HG03521 (cell line): ENCODE data around the gene DNAH14.
"Not testable (repeated sequence)": the region's sequence is repeated elsewhere in the genome, so short reads cannot be mapped to it uniquely, and the experiment has no call there.

Experiments used
- ATAC-seq: cut with Tn5 transposase; IDR thresholded peaks from one replicate; pipeline ENCODE4 v1.9.1; 2021; ENCODE audit warnings: mild to moderate bottlenecking, moderate library complexity; ENCODE audit not compliant: unreplicated experiment

DNAH14 gene

GRCh38 chr1:225380691-225381090 is 451.2 kb downstream of the DNAH14 start:
- no peak for ATAC-seq

- ATAC-seq: not testable (repeated sequence)
Measured at GRCh38 chr1:225386860-225387259, 457.4 kb downstream of the DNAH14 start.

- no peak for ATAC-seq
Measured at GRCh38 chr1:225388372-225388771, 458.9 kb downstream of the DNAH14 start.

DNA sequence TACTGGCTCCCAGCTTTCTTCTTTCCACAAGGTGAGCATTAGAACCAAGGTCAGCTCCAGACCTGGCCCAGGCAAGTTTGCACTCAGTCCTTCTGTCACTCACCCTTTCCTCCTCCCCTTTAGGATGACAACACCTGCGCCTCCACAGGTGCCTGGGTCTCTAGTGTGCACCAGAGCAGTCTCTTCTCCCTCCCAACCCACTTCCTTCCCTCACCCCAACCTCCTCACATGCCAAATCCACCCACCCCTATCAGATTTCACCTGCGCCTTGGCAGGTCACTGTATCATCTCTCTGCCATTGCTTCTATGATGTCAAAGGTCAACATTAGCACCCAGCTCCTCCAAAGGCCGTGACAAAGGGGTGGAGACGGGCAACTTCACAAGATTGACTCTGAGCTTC is 460.4 kb downstream of the DNAH14 start:
- ATAC-seq: no peak

DNA sequence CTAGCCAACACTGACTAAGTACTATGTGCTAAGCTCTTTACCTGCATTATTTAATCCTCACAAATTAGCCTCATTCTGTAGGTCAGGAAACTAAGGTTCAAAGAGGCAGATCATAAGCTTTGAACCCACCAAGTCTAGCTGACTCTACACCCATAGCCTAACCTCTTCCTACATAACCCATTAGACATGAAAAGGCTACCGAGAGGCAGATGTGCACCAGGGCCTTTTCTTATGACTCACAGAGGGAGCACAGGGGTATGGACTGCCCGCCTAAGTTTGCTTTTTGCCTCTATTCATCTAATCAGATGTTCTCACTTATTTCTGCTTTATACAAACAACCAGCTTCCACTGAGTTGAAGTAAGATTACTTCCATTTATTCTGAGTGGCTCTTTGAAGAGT is 466.9 kb downstream of the DNAH14 start:
- no peak for ATAC-seq

DNA sequence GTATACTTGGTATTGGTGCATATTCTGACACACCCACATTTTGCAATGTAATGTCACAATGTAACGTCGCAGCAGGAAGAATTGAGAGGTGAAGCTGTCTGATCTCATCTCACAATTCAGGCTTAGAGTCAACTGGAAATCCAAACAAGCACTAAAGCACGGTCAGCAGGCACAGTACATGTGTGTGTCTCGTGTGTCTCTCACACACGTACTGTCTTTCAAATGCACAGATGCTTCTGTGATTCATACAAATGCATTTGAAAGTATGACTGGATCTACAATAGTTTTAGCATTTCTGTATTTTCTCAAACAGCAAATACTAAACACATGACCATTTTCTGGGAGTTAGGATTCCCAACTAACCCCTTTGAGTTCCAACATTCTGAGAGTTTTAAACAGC is 471.5 kb downstream of the DNAH14 start:
- no peak for ATAC-seq

GRCh38 chr1:225406976-225407725 is 477.7 kb downstream of the DNAH14 start:
- no peak for ATAC-seq

DNA sequence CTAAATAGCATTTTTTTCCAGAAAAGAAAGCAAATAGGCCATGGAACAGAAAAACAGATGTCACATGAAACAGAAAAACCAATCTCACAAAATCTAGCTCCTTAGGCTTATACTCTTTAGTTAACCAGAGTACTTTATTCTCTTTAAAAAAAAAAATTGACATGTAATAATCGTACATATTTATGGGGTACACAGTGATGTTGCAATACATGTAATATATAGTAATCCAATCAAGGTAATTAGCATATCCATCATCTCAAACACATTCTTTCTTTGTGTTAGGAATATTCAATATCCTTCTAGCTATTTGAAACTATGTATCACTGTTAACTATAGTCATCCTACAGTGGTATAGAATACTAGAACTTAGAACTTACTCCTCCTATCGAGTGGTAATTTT is 478.3 kb downstream of the DNAH14 start:
- no peak for ATAC-seq

DNA sequence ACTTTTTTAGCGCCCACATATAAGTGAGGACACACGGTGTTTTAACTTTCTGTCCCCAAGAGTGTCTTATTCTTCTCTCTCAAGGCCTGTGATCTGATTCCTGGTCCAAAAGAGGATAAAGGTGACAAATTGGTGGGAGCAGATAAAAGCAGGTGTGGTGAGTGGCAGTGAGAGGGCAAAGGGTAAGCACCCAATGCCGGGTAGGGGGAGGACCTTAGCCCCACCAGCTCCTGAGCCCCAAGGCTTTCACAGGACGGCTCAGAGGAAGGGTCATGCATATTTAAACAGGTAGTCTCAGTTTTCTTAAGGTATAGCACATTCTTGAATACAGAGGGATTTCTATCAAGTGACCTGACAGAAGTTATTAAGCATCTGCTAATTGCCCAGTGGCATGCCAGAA is 478.8 kb downstream of the DNAH14 start:
- ATAC-seq: no peak

DNA sequence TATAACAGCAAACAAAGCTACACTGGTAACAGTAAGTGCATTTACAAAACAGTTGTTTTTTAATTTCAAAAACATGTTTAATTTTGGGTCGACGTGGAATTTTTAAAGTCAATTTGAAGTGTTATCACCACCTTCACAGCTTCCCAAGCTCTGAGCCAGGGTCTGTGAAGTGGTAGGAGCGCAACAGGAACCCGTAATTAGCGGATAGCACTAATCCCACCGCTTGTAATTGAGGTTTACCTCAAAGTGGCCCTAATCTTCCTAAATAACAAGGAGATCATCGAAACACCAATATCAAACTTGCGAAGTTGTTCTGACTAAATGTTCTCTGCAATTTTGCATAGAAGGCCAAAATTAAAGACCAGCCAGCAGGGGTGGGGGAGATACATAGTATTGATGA is 479.6 kb downstream of the DNAH14 start:
- no peak for ATAC-seq

- no peak for ATAC-seq
Measured at GRCh38 chr1:225410036-225410435, 480.6 kb downstream of the DNAH14 start.

GRCh38 chr1:225412321-225412720 is 482.8 kb downstream of the DNAH14 start:
- ATAC-seq: no peak

- no peak for ATAC-seq
Measured at GRCh38 chr1:225412803-225413351, 483.4 kb downstream of the DNAH14 start.

- ATAC-seq: no peak
Measured at GRCh38 chr1:225413708-225414375, 484.4 kb downstream of the DNAH14 start.

DNA sequence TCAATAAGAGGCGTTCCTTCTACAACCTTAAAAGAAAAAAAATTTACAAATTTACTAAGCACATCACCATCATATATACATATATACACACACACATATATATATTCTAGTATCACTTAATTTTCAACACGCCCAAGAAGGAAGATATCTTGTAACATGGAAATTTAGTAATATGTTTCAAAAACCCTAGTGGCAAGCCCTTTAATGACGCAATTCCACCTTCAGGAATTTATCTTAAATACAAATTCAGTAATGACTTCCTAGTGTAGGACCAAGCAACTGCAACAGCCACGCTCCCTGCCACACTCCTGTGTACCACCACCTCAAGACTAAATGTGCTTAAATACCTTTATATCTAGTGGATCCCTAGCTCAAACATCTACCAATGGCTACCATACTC is 485.8 kb downstream of the DNAH14 start:
- ATAC-seq: no peak

DNA sequence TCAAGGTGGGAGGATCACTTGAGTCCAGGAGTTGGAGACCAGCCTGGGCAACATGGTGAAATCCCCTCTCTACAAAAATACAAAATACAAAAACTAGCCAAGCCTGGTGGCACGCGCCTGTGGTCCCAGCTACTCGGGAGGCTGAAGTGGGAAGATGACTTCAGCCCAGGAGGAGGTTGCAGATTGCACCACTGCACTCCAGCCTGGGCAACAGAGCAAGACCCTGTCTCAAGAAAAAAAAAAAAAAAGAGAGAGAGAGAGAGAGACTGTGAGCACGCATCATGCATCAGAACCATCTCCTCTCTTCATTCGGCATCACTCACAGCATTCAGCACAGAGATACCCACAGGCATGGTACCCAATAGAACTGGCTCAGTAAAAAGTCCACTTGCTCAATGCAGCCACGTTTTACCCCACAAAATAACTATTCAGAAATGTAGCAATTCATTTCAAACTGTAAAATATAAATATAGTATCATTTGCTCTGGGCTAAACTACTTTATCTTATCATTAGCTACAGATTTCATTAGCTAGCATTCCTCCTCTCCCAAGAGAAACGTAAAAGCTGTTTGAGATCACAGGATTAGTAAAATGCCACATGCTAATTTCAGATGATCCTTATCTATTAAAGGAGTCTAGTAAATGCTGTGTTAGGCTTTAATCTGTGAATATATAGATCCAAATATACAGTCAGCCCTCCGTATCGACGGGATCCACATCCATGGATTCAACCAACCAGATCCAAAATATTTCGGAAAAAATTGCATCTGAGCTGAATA is 486.7 kb downstream of the DNAH14 start:
- no peak for ATAC-seq

- ATAC-seq: no peak
Measured at GRCh38 chr1:225418059-225418458, 488.6 kb downstream of the DNAH14 start.

- ATAC-seq: no peak
Measured at GRCh38 chr1:225418598-225418997, 489.1 kb downstream of the DNAH14 start.

- no peak for ATAC-seq
Measured at GRCh38 chr1:225422031-225422605, 492.6 kb downstream of the DNAH14 start.

GRCh38 chr1:225422795-225423517 is 493.5 kb downstream of the DNAH14 start:
- ATAC-seq: no peak

DNA sequence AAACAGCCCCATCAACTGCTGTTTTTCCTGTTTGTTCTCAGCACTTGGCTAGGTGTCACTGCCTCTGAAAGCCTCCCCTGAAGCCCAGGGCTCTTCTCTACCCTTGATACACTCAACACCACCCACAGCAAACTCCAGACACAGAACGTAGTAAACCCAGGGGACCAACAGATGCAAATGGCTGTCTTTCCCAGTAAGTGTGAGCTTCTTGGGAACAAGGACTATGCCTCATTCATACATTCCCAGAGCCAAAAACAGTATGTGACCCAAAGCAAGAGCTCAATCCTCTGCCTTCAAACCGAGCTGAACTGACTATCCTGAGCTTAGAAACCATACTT is 494.0 kb downstream of the DNAH14 start:
- no peak for ATAC-seq
